Muscle of leg (tissue), 11 donors: ENCODE data around the gene CDH6. TPM values are rescaled to one million over a fixed set of nuclear protein-coding genes. Genes with fewer than 3 reads are reported as not detected.

Source experiments
- DNase-seq: peaks from one replicate; pipeline ENCODE4 v3.0.0; 2013
- H3K27ac ChIP-seq: one replicate; pipeline ENCODE4 v1.5.1; 2013; ENCODE audit warnings: mild to moderate bottlenecking, low read length, control low read depth
- H3K27me3 ChIP-seq: one replicate; pipeline ENCODE4 v1.6.1; 2013; ENCODE audit warnings: low read length; ENCODE audit not compliant: control insufficient read depth, insufficient read depth
- H3K36me3 ChIP-seq: one replicate; pipeline ENCODE4 v1.6.1; 2013; ENCODE audit warnings: low read length; ENCODE audit not compliant: control insufficient read depth, insufficient read depth
- H3K4me1 ChIP-seq: one replicate; pipeline ENCODE4 v1.6.1; 2013; ENCODE audit warnings: low read length; ENCODE audit not compliant: control insufficient read depth, insufficient read depth
- H3K4me3 ChIP-seq: one replicate; pipeline ENCODE4 v1.5.1; 2013; ENCODE audit warnings: low read length, control low read depth
- H3K9me3 ChIP-seq: replicated peaks from 2 replicates; pipeline ENCODE4 v1.6.1; 2013; ENCODE audit warnings: low read depth, low read length; ENCODE audit not compliant: control insufficient read depth
- WGBS: methylation state at CpG from one replicate; pipeline ENCODE4 v1.1.5; 2013; ENCODE audit warnings: missing lambda C conversion rate; ENCODE audit not compliant: insufficient coverage; 5-methylcytosine and 5-hydroxymethylcytosine counted together
- polyA plus RNA-seq, 8 donors: library from polyadenylated mRNA; unstranded; fragments of 120-200 nt; gene quantifications; one replicate each; pipeline versions ENCODE4 v1.2.1 to v1.2.3, GENCODE V29; 2013; ENCODE audit warnings: inconsistent platforms in 1 of 8, low replicate concordance in 1 of 8; ENCODE audit not compliant: insufficient read length in 8 of 8, insufficient read depth in 1 of 8
- total RNA-seq: library from RNA; stranded (reverse); fragments of 120-200 nt; gene quantifications from one replicate; pipeline ENCODE4 v1.2.4, GENCODE V29; 2013

The CDH6 gene
- total and polyA plus RNA-seq, 9 donors: 2.3 to 8.0 (median 4.2) TPM

- Histone ChIP-seq H3K27ac (no peak overlapping the region), H3K27me3 (peaks cover 36% of the 10 kb centered on the region), H3K36me3 (no peaks in the 10 kb centered on the region), H3K9me3 (no peaks in the 10 kb centered on the region), H3K4me3 (peak overlapping the region; percentile 36), H3K4me1 (peaks cover 10% of the 10 kb centered on the region)
- WGBS: 30% methylated on average over 2 of the region's 5 CpGs
- no peak for DNase-seq
Observed at GRCh38 chr5:31194892-31195555, 1.5 kb downstream of the CDH6 start.

DNA sequence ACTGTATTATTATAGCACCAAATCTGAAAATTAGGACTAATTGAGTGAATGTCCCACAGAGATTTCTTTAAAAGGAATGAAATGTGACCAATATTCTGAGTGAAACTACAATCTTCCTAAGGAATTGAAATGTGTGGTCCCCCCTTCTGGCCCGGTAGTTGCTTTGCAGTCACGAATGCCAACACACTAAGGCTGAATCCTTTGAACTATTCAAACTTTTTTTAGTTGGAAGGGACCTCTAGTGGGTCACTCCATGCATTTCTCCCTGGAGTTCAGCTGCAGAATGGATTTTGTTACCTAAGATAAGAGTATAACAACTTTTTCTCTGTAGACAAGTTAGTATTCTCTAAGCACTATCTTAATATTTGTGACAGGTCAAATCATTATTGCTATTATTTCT lies 2.8 kb downstream of the CDH6 start:
- H3K36me3 ChIP-seq: no peaks in the 10 kb centered on the region
- H3K9me3 ChIP-seq: no peaks in the 10 kb centered on the region
- no CpG with 5 or more reads among the region's 2 CpGs for WGBS
- peaks cover 10% of the 10 kb centered on the region for H3K4me1 ChIP-seq
- DNase-seq: no peak
- H3K27ac ChIP-seq: no peak overlapping the region
- peaks cover 33% of the 10 kb centered on the region for H3K27me3 ChIP-seq
- H3K4me3 ChIP-seq: no peak overlapping the region

- Histone ChIP-seq H3K4me3 (no peak overlapping the region), H3K27me3 (peaks cover 33% of the 10 kb centered on the region), H3K4me1 (peaks cover 10% of the 10 kb centered on the region), H3K36me3 (no peaks in the 10 kb centered on the region), H3K27ac (no peak overlapping the region), H3K9me3 (no peaks in the 10 kb centered on the region)
- DNase-seq: no peak
- 50% methylated on average over 1 of the region's 1 CpG for WGBS
Observed at GRCh38 chr5:31197183-31197582, 3.7 kb downstream of the CDH6 start.

- H3K27me3 ChIP-seq: no peaks in the 10 kb centered on the region
- no peaks in the 10 kb centered on the region for H3K36me3 ChIP-seq
- no peak for DNase-seq
- no peaks in the 10 kb centered on the region for H3K4me1 ChIP-seq
- H3K4me3 ChIP-seq: no peak overlapping the region
- WGBS: no CpG with 5 or more reads among the region's 1 CpG
- no peak overlapping the region for H3K27ac ChIP-seq
- H3K9me3 ChIP-seq: no peaks in the 10 kb centered on the region
Observed at GRCh38 chr5:31204958-31205357, 11.5 kb downstream of the CDH6 start.

DNA sequence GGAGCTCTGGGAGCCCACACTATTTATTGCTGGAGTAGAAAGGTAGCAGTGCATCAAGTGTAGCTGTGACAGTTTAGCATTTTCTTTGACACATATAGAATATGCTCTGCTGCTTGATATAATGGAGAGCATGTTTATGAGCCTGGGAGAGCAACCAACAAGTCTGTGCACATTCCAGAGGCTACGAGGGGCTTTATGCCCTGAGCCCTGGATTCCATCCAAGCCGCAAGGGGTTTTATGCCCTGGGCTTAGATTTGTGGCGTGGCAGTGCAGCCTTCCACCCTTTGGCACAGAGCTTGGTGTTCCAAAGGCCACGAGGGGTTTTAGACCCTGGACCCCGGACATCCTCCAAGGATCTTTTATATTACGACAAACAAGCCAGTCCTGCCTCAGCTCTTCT lies 14.6 kb downstream of the CDH6 start:
- Histone ChIP-seq H3K27me3 (no peaks in the 10 kb centered on the region), H3K4me1 (no peaks in the 10 kb centered on the region), H3K4me3 (no peak overlapping the region), H3K36me3 (no peaks in the 10 kb centered on the region), H3K27ac (no peak overlapping the region), H3K9me3 (no peaks in the 10 kb centered on the region)
- WGBS: 66% methylated on average over 4 of the region's 6 CpGs
- no peak for DNase-seq

- WGBS: no CpG with 5 or more reads among the region's 3 CpGs
Observed at GRCh38 chr5:31209334-31209733, 15.8 kb downstream of the CDH6 start.

GRCh38 chr5:31211098-31211497 lies 17.6 kb downstream of the CDH6 start:
- Histone ChIP-seq H3K36me3 (no peaks in the 10 kb centered on the region), H3K4me1 (no peaks in the 10 kb centered on the region), H3K4me3 (no peak overlapping the region), H3K9me3 (no peaks in the 10 kb centered on the region), H3K27me3 (no peaks in the 10 kb centered on the region), H3K27ac (no peak overlapping the region)
- peak; percentile 44 for DNase-seq

More at GRCh38 chr5:31209334-31209733, 15.8 kb downstream of the CDH6 start:
- no peaks in the 10 kb centered on the region for H3K9me3 ChIP-seq
- H3K27me3 ChIP-seq: no peaks in the 10 kb centered on the region
- H3K4me1 ChIP-seq: no peaks in the 10 kb centered on the region
- no peaks in the 10 kb centered on the region for H3K36me3 ChIP-seq
- no peak for DNase-seq
- no peak overlapping the region for H3K4me3 ChIP-seq
- no peak overlapping the region for H3K27ac ChIP-seq

DNA sequence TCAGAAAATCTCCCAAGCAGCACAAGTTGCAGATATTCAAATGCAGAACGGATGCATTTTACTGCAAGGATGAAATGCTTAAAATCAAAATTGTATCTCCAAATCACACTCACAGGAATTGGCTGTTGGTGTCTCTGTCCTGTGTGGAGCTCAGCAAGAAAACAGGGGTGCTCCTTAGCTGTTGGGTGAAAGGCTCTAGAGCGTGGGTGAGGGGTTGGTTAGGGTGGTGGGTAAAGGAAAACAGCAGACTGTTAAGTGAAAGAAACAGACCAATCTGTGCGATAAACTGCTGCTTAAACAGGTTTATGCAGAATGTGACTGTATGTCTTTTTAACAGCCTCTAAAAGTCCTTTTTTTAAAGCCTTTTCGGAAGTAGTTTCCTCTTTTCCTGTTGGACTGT lies 19.8 kb downstream of the CDH6 start:
- H3K4me1 ChIP-seq: no peaks in the 10 kb centered on the region
- no peaks in the 10 kb centered on the region for H3K36me3 ChIP-seq
- H3K4me3 ChIP-seq: no peak overlapping the region
- no peaks in the 10 kb centered on the region for H3K9me3 ChIP-seq
- no peak overlapping the region for H3K27ac ChIP-seq
- H3K27me3 ChIP-seq: no peaks in the 10 kb centered on the region
- DNase-seq: no peak
- WGBS: 70% methylated on average over 1 of the region's 4 CpGs

DNA sequence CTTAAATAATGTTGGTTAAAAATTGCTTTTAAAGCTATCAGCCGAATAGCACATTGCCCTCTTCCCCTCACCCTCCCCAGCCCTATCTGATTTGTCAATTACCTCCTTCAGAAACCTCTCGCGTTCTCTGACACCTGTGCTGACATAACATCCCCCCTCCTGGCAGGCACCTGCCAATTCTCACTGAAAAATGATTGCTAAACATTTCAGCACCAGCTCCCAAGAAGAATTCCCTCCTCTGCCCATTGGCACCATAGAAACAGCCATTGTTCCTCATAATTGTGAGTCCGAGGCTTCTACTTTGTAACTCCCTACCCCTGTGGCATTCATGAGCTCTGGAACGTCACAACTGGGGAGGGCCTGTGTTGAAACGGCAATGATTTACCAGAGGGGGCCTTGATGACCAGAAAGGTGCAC lies 20.2 kb downstream of the CDH6 start:
- Histone ChIP-seq H3K36me3 (no peaks in the 10 kb centered on the region), H3K27me3 (no peaks in the 10 kb centered on the region), H3K4me3 (no peak overlapping the region), H3K4me1 (no peaks in the 10 kb centered on the region), H3K9me3 (no peaks in the 10 kb centered on the region), H3K27ac (no peak overlapping the region)
- DNase-seq: no peak
- WGBS: 20% methylated on average over 5 of the region's 6 CpGs

DNA sequence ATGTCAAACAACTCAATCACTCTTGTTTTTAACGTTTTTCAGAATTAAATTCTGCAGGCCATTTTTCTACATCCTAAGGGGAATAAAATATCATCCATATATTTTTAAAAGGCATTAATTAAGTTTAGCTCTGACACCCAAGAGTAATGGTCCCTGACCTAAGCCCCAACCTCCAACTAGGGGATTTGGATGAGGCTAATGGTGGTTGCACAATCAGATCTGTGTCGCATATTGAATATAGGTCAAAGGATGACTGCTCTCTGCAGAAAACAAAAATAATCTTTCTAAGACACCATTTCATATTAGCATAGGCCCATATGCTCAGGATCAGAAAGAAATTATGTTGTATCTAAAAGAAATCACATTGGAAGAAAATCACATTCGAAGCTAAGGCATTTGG lies 20.7 kb downstream of the CDH6 start:
- Histone ChIP-seq H3K4me3 (no peak overlapping the region), H3K27me3 (no peaks in the 10 kb centered on the region), H3K9me3 (no peaks in the 10 kb centered on the region), H3K27ac (no peak overlapping the region), H3K4me1 (no peaks in the 10 kb centered on the region), H3K36me3 (no peaks in the 10 kb centered on the region)
- no CpG with 5 or more reads among the region's 3 CpGs for WGBS
- no peak for DNase-seq

GRCh38 chr5:31215236-31215635 lies 21.8 kb downstream of the CDH6 start:
- Histone ChIP-seq H3K4me3 (no peak overlapping the region), H3K27ac (no peak overlapping the region), H3K27me3 (no peaks in the 10 kb centered on the region), H3K4me1 (no peaks in the 10 kb centered on the region), H3K36me3 (no peaks in the 10 kb centered on the region), H3K9me3 (no peaks in the 10 kb centered on the region)
- DNase-seq: no peak
